T follicular helper cell (primary cell): ENCODE results near the gene UBN2.
A peak's percentile ranks its signal among the peaks of the same experiment; 100 is the strongest.
"Not testable (repeated sequence)": the region's sequence is repeated elsewhere in the genome, so short reads cannot be mapped to it uniquely, and the experiment has no call there.

Experiments used
- DNase-seq: peaks from one replicate; pipeline ENCODE4 v3.0.0-alpha.2; 2020; ENCODE audit warnings: low read depth
- total RNA-seq, 2 experiments: gene quantifications; one replicate each; lab custom pipeline; 2026; lab: John Stamatoyannopoulos, UW

Gene UBN2
- 20.3 to 50.3 reads per million in 2 experiments for total RNA-seq

DNA sequence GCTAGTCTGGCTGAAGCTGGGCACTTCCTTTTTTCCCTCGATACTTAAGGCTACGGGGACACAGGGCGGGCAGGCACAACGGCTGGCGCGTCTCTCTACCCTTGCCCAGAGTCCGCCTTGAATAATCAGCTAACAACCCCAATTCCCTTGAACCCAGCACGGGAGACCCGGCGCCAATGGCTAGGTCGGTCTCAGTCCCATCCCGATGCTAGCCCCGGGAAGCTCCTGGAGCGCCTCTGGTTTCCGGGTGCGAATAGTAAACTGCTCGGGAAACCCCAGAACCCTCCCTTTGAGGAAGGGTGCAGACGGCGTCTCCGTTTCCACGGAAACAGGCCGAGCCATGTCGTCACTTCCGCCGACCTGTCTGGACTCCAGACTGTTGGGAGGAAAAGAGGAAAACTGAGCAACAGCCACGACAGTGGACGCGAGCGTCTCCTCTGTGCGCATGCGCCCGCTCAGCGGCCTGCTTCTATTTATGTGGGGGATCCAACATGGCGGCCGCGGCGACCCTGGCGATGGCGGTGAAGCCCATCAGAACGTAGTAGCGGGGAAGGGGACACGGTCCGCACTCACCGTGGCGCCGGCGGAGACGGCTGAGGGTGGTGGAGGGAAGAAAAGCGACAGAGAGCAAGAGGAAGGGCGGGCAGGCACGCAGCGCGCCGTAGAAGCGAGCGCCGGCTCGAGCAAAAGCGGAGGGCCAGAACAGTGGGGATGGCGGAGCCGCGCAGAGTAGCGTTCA lies at the start of gene UBN2:
Gene UBN2, plus strand, starts transcription at position 464 of the 739 bp plus-strand sequence. Its CDS starts 248 bp downstream, at position 712.
- peak; percentile 75 for DNase-seq

DNA sequence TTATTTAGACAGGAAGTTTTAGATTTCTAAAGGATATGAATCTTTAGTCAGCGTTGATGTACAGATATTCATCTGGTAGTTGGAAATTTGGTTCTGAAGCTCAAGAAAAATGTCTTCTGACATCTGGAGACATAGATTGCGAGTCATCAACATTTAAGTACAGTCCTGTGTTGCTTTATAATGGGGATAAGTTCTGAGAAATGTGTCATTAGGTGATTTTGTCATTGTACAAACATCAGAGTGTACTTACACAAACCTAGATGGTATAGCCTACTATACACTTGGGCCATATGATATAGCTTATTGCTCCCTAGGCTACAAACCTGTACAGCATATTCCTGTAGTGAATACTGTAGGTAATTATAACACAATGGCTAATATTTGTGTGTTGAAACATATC lies 49.6 kb upstream of the UBN2 start:
- no peak for DNase-seq

DNA sequence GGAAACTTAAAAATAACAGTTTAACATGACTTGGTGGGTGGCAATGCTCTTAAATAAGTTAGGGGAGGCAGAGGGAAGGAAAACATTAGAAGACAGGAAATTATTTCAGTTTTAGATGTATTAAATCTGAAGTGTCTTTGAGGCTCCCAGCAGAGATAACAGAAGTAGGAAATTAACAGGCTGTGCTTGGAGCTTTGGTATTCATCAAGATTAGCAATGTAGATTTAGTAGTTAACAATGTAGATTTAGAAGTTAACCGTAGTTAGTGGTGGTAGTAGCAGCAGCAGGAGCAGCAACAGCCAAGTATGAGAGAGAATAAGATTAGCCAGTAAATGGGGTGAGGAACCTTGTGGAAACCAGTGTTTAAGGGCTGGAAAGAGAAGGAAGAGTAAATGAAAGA lies 48.7 kb upstream of the UBN2 start:
- no peak for DNase-seq

DNA sequence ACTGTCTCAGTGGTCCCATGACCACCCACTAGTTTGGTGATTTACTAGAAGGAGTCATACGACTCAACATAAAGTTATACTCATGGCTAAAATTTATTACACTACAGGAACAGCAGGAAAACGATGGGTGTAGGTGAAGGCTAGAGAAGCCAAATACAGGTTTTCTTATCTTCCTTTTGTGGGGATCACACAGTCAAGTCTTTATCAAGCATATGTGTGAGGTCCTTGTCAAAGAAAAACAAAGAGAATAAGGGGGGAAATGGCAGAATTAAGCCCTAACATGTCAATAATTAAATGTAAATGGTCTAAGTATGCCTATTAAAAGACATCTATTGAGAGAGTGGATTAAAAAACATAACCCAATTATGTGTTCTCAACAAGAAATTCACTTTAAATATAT lies 47.8 kb upstream of the UBN2 start:
- no peak for DNase-seq

DNA sequence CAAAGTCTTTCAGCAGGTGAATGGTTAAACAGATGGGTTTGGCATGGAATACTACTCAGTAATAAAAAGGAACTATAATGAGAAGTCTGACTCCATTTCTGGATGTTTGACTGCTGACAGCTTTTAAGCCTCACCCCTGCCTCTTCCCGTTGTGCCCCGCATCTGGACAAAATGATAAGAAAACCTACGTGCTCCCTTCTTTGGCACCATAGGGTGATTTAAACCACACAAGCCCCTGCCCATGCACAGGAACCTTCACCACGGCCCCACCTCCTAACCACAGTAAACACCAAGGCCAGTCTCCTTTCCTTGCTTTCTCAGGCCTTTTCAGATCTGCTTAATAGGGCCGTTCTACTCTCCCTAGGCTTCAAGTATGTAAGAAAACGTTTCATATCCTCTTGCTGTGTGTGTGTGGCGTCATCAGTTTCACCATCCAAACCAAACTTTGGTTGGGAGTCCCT lies 47.1 kb upstream of the UBN2 start:
- DNase-seq = no peak

DNA sequence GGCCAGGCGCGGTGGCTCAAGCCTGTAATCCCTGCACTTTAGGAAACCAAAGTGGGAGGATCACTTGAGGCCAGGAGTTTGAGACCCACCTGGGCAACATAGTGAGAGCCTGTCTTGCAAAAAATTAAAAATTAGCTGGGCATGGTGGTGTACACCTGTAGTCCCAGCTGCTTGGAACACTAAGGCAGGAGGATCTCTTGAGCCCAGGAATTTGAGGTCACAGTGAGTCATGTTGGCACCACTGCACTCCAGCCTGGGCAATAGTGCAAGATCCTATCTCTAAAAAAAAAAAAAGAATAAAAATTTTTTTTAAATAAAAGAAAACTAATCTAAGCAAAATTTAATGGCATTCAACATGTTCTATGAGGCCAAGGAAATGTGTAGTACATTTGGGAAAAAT lies 44.9 kb upstream of the UBN2 start:
- no peak for DNase-seq

DNA sequence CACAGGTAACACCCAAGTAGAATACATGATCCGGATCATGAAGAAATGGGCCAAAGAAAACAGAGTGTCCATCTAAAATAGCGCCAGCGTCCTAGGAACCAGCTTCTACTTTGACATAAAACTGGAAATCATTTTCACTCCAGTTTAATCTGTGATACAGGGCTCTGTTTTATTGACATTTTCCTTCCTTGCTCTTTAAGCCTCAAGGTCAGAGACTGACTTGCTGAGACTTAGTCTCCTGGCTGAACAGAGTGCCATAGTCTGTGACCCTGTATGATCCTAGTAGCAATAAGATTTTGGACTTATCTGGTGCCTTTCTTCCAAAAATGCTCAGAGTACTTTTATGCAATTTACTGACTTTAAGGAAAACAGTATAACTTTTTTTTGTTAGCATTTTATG lies 41.7 kb upstream of the UBN2 start:
- no peak for DNase-seq

DNA sequence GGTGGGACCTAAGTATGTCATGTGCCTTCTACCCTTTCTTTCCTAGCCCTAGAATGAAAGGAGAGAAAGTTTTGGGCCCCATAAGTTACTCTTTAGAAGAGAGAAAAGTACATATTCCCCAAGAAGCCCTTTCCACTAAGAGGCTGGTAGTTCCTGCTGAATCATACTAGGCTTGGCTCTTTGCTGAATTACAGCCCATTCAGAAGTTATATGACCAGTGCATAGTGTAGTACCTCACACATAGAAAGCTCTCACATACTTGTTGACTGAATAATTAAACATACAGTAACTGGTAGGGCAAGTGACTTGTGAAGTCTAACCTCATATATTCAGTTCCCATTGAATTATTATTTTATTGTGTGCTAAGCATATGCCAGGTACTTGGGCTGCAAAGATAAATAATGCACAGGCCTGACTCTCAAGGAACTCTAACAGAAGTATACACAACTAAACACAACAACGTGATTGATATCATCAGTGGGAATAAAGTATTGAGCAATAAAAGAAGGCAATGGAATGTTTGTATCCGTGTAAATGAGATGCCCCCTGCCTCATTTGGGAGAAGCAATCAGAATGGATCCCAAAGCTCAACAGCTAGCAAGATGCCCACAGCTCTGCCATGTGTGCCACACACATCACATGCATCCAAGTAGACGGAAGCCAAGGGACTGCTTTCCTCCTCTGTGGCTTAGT lies 38.9 kb upstream of the UBN2 start:
- DNase-seq = no peak

DNA sequence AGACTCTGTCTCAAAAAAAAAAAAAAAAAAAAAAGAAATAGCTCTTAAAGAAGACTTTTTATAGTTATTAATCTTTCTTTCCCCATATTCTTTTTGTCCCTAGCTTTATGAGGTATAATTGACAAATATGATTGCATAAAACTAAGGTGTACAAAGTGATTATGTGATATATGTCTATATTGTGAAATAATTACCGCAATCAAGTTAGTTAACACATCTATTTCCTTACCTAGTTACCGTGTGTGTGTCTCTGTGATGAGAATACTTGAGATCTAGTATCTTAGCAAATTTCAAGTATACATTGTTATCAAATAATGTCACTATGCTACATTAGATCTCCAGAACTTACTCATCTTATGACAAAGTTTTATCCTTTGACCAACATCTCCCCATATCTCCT lies 30.7 kb upstream of the UBN2 start:
- no peak for DNase-seq

DNA sequence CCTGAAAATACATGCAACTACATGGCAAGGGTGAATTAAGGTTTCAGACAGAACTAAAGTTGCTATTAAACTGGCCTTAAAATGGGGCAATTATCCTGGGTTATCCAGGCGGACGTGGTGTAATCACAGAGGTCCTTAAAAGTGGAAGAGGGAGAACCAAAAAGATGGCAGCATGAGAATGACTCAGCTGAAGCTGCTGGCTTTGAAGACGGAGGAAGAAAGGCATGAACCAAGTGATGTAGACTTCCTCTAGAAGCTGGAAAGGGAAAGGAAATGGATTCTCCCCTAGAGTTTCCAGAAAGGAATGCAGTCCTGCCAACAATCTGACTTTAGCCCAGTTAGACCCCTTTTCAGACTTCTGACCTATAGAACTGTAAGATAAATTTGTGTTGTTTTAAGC lies 27.0 kb upstream of the UBN2 start:
- DNase-seq = no peak

DNA sequence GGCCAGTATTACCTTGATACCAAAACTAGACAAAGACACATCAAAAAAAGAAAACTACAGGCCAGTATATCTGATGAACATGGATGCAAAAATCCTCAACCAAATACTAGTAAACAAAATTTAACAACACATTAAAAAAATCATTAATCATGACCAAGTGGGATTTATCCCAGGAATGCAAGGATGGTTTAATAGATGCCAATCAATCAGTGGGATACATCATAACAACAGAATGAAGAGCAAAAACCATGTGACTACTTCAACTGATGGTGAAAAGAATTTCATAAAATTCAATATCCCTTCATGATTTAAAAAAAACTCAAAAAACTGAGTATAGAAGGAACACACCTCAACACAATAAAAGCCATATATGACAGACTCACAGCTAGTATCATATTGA lies 25.2 kb upstream of the UBN2 start:
- no peak for DNase-seq

DNA sequence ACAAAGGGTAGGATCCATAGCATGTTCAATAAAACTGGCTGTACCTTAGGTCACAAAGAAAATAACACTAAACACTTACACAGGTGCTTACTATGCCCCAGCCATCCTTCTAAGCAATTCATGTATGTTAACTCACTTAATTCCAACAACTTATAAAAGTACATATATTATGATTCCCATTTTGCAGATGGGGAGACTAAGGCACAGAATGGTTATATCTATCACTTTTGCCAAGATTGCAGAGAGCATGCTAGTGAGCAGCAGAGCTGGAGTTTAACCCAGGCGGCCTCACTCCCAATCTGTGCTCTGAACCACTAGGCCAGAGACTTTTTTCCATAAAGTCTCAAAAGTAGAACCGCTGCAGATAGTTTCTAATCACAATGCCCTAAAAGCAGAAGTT lies 18.9 kb upstream of the UBN2 start:
- no peak for DNase-seq

DNA sequence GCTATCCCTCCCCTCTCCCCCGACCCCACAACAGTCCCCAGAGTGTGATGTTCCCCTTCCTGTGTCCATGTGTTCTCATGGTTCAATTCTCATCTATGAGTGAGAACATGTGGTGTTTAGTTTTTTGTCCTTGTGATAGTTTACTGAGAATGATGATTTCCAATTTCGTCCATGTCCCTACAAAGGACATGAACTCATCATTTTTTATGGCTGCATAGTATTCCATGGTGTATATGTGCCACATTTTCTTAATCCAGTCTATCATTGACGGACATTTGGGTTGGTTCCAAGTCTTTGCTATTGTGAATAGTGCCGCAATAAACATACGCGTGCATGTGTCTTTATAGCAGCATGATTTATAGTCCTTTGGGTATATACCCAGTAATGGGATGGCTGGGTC lies 17.5 kb upstream of the UBN2 start:
- DNase-seq = not testable (repeated sequence)

DNA sequence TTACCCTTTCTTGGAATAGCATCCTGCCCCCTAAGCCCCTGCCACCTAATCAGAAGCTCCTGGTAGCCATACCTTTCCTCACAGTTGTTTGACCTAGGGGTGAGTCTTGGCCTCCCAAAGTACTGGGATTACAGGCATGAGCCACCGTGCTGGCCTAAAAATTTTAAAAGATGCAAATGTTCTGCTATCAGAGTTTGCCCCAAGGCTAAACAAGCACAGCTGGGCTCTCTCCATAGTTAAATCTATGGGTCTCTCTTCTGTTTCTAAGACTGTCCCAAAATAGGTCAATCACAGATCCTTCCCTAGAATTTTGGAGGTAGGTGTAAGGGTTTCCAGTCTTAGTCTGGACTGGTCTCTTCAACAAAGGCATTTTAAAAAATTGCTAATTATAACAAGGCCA lies 12.9 kb upstream of the UBN2 start:
- DNase-seq = no peak

DNA sequence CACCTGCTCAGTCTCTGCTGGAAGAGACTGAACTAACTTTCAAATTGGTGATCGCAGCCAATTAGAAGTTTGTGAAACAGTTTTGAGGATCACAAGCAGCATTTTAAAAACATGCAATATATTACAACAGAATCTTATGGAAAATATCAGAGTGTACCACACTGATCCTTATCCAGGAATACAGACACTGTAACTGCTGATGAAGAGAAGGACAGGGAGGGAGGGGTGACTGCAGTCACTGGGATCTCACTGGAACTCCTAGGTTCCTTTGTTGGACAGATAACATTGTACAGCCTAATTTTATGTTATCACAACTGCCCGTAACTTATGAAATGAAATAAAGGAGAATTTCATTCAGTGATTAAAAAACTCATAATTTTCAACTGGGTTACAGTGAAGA lies 6.8 kb upstream of the UBN2 start:
- no peak for DNase-seq

DNA sequence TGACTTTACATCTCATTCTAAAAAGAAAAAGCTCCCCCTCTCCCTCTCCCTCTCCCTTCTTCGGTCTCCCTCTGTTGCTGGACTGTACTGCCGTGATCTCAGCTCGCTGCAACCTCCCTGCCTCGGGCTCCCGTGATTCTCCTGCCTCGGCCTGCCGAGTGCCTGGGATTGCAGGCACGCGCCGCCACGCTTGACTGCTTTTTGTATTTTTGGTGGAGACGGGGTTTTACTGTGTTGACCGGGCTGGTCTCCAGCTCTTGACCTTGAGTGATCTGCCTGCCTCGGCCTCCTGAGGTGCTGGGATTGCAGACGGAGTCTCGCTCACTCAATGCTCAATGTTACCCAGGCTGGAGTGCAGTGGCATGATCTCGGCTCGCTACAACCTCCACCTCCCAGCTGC lies 6.2 kb upstream of the UBN2 start:
- not testable (repeated sequence) for DNase-seq

DNA sequence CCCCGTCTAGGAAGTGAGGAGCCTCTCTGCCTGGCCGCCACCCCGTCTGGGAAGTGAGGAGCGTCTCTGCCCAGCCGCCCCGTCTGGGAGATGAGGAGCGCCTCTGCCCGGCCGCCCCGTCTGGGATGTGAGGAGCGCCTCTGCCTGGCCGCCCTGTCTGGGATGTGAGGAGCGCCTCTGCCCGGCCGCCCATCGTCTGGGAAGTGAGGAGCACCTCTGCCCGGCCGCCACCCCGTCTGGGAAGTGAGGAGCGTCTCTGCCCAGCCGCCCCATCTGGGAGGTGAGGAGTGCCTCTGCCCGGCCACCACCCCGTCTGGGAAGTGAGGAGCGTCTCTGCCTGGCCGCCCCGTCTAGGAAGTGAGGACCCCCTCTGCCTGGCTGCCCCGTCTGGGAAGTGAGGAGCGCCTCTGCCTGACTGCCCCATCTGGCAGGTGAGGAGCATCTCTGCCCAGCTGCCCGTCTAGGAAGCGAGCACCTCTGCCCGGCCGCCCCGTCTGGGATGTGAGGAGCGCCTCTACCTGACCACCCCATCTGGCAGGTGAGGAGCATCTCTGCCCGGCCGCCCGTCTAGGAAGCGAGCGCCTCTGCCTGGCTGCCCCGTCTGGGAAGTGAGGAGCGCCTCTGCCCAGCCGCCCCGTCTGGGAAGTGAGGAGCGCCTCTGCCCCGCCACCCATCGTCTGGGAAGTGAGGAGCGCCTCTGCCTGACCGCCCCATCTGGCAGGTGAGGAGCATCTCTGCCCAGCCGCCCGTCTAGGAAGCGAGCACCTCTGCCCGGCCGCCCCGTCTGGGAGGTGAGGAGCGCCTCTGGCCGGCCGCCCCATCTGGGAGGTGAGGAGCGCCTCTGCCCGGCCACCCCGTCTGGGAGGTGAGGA lies 5.5 kb upstream of the UBN2 start:
- DNase-seq = not testable (repeated sequence)

DNA sequence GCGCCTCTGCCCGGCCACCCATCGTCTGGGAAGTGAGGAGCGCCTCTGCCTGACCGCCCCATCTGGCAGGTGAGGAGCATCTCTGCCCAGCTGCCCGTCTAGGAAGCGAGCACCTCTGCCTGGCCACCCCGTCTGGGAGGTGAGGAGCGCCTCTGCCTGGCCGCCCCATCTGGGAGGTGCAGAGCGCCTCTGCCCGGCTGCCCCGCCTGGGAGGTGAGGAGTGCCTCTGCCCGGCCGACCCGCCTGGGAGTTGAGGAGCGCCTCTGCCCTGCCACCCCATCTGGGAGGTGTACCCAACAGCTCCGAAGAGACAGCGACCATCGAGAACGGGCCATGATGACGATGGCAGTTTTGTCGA lies 4.9 kb upstream of the UBN2 start:
- DNase-seq = not testable (repeated sequence)

DNA sequence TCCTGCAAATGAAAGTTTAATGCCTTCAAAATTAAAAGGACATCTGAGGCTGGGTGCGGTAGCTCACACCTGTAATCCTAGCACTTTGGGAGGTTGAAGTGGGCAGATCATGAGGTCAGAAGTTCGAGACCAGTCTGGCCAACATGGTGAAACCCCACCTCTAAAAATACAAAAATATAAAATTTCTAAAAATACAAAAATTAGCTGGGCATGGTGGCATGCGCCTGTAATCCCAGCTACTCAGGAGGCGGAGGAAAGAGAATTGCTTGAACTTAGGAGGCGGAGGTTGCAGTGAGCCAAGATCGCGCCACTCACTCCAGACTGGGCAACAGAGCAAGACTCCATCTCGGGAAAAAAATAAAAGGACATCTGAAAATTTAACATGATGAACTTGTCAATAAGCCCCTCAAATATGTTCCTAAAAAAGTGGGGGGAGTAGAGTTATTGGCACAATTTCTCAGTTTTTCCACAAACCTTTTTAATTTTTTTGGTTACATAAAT lies 4.0 kb upstream of the UBN2 start:
- DNase-seq = not testable (repeated sequence)

DNA sequence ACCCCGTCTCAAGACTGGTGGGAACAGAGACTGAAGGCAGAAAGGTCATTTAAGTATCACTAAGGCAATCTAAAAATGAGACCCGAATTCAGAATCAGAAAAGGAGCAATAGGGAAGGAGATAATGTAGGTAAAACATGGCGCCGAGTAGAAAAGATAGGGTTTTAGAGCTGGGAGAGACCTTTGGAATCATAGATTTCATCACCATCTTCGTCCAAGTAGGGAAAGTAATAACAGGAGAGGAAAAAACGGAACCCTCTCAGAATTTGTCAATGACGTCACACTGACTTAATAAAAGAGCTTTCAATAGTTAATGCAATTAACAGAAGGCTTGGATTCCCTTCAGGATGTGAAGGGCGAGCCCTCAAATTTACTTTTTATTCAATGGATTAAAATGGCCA lies 1.0 kb upstream of the UBN2 start:
- no peak for DNase-seq

DNA sequence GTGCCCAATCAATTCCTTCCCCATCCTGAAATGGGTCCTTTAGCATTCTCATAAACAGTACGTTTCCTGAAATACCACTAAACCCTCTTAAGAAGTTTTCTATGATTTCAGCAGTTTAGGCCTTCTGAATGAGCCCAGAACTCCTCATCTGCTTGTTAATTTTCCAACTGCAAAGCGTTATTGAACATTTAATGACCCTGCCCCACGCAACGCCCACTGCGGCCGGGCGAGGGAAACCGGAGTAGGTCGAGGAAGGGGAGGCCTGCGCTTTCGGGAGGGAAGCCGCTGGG lies 608 bp upstream of the UBN2 start:
- DNase-seq = no peak

DNA sequence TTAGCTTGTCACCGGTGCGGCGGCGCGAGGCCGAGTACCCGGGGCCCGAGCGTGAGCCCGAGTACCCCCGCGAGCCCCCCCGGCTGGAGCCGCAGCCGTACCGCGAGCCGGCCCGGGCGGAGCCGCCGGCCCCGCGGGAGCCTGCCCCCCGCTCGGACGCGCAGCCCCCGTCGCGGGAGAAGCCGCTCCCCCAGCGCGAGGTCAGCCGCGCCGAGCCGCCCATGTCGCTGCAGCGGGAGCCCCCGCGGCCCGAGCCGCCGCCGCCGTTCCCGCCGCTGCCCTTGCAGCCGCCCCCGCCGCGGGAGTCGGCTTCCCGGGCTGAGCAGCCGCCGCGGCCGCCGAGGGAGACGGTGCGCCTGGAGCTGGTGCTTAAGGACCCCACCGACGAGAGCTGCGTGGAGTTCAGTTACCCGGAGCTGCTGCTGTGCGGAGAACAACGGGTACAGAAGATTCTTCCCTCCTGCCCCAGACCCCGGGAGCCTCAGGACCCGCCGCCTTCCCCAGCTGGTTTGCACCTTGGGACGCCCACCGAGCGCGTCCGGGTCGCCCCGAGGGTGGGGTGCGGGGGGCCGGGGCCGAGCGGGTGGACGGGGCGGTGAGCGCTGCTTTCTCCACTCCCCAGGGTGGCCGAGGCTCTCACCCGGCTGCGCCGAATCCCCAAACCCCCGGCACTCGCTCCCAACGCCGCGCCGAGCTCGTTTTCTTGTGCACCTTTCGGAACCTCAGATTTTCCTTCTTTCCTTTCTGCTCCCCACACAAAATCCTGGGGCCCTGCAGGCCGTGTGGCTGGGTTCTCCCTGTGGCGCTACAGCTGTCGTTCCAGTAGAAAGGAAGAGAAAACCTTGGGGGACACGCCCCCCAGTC lies 708 bp downstream of the UBN2 start:
- DNase-seq = peak; percentile 4
